ENCODE data around the gene CFAP43. TPM values are rescaled to one million over a fixed set of nuclear protein-coding genes. Genes with fewer than 3 reads are reported as not detected.

The CFAP43 gene
- total and polyA plus RNA-seq, 9 of the 15 experiments (the other 6 are each of a cell fraction or from before 2014, with no cell fraction given): 0.07 to 0.86 (median 0.11) TPM; not detected in 1

DNA sequence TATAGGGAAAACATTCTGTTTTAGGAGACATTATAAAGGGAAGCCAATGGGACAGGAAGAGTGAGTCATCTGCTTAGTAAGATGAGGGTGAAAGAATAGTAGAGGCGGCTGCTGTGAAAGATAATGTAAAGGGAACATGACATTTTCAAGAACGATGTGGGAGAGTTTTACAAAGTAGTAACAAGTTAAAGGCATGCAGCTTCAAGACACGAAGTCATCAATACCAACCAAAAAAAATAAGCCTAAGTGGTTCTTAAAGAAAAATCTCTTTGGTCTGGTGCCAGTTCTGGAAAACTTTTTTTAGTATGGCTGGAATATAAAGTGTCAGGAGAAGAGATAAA lies 28.6 kb upstream of the CFAP43 start (continued):
- TF ChIP-seq RREB1 (CRISPR knock-in tag; IDR thresholded peaks at IDR 0.05): no peak
- TF ChIP-seq MCM3 (IDR thresholded peaks at IDR 0.05): no peak
- no peak for TF ChIP-seq ZNF174 (CRISPR knock-in tag; IDR thresholded peaks at IDR 0.05)
- no peak for TF ChIP-seq PTBP1 (IDR thresholded peaks at IDR 0.05; ENCODE audit: low read depth, low read length)
- no peak for TF ChIP-seq ZNF589 (CRISPR knock-in tag; IDR thresholded peaks at IDR 0.05; ENCODE audit: low read depth)
- TF ChIP-seq, protein P1, sequence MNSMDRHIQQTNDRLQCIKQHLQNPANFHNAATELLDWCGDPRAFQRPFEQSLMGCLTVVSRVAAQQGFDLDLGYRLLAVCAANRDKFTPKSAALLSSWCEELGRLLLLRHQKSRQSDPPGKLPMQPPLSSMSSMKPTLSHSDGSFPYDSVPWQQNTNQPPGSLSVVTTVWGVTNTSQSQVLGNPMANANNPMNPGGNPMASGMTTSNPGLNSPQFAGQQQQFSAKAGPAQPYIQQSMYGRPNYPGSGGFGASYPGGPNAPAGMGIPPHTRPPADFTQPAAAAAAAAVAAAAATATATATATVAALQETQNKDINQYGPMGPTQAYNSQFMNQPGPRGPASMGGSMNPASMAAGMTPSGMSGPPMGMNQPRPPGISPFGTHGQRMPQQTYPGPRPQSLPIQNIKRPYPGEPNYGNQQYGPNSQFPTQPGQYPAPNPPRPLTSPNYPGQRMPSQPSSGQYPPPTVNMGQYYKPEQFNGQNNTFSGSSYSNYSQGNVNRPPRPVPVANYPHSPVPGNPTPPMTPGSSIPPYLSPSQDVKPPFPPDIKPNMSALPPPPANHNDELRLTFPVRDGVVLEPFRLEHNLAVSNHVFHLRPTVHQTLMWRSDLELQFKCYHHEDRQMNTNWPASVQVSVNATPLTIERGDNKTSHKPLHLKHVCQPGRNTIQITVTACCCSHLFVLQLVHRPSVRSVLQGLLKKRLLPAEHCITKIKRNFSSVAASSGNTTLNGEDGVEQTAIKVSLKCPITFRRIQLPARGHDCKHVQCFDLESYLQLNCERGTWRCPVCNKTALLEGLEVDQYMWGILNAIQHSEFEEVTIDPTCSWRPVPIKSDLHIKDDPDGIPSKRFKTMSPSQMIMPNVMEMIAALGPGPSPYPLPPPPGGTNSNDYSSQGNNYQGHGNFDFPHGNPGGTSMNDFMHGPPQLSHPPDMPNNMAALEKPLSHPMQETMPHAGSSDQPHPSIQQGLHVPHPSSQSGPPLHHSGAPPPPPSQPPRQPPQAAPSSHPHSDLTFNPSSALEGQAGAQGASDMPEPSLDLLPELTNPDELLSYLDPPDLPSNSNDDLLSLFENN (IDR thresholded peaks at IDR 0.05; ENCODE audit: low read depth in 2 of 2, low read length in 2 of 2): no peak
